COR-L47 (cell line): ENCODE measurements around the gene GDPGP1.
A peak's percentile ranks its signal among the peaks of the same experiment; 100 is the strongest.
"Not testable (repeated sequence)": the region's sequence is repeated elsewhere in the genome, so short reads cannot be mapped to it uniquely, and the experiment has no call there.

Experiments used
- DNase-seq: peaks from one replicate; lab custom pipeline; 2025; lab: John Stamatoyannopoulos, UW

Gene GDPGP1

GRCh38 chr15:90261811-90262210 lies 27.8 kb downstream of the GDPGP1 start:
- no peak for DNase-seq

GRCh38 chr15:90262426-90262825 lies 28.4 kb downstream of the GDPGP1 start:
- no peak for DNase-seq

- no peak for DNase-seq
Observed at GRCh38 chr15:90264671-90265070, 30.7 kb downstream of the GDPGP1 start.

- DNase-seq: peak; percentile 82
Observed at GRCh38 chr15:90265271-90266060, 31.5 kb downstream of the GDPGP1 start, which contains the start of gene NGRN. NGRN (plus strand) TSS chr15:90265672; CDS start chr15:90265713, 41 bp downstream.

GRCh38 chr15:90266061-90266431 lies 32.0 kb downstream of the GDPGP1 start:
- peak; percentile 42 for DNase-seq

GRCh38 chr15:90266485-90266884 lies 32.5 kb downstream of the GDPGP1 start:
- peak; percentile 8 for DNase-seq

GRCh38 chr15:90268415-90268814 lies 34.4 kb downstream of the GDPGP1 start:
- DNase-seq: no peak

GRCh38 chr15:90270502-90271150 lies 36.6 kb downstream of the GDPGP1 start:
- no peak for DNase-seq

- DNase-seq: no peak
Observed at GRCh38 chr15:90271459-90272166, 37.6 kb downstream of the GDPGP1 start.

- DNase-seq: not testable (repeated sequence)
Observed at GRCh38 chr15:90278467-90278866, 44.5 kb downstream of the GDPGP1 start.

GRCh38 chr15:90280743-90281142 lies 46.7 kb downstream of the GDPGP1 start:
- not testable (repeated sequence) for DNase-seq

GRCh38 chr15:90281637-90282036 lies 47.6 kb downstream of the GDPGP1 start:
- not testable (repeated sequence) for DNase-seq

GRCh38 chr15:90286678-90287077 lies 52.7 kb downstream of the GDPGP1 start:
- no peak for DNase-seq

GRCh38 chr15:90287101-90287500 lies 53.1 kb downstream of the GDPGP1 start:
- no peak for DNase-seq

- no peak for DNase-seq
Observed at GRCh38 chr15:90287946-90288345, 53.9 kb downstream of the GDPGP1 start.

GRCh38 chr15:90291679-90292356 lies 57.8 kb downstream of the GDPGP1 start:
- DNase-seq: peak; percentile 35

GRCh38 chr15:90293040-90293810 lies 59.2 kb downstream of the GDPGP1 start:
- peak; percentile 86 for DNase-seq

- no peak for DNase-seq
Observed at GRCh38 chr15:90294159-90294558, 60.1 kb downstream of the GDPGP1 start.

GRCh38 chr15:90294601-90295269 lies 60.7 kb downstream of the GDPGP1 start:
- DNase-seq: peak; percentile 77

- DNase-seq: peak; percentile 77
Observed at GRCh38 chr15:90295270-90295648, 61.2 kb downstream of the GDPGP1 start.
